Retinal pigment epithelial cell (primary cell): ENCODE measurements around the gene GPR160.
A peak's percentile ranks its signal among the peaks of the same experiment; 100 is the strongest.

Source experiments
- DNase-seq: peaks from one replicate; pipeline ENCODE4 v3.0.0-alpha.2; 2010; ENCODE audit warnings: low read depth
- H3K4me3 ChIP-seq: 2 replicates; pipeline ENCODE4 v1.5.1; 2011; ENCODE audit warnings: mild to moderate bottlenecking, low read length, control low read depth, moderate library complexity
- CTCF ChIP-seq: conservative IDR thresholded peaks from 2 replicates; pipeline ENCODE4 v1.5.1; 2011; ENCODE audit warnings: low read depth, low read length, control low read depth, inconsistent platforms

GPR160 gene

GRCh38 chr3:170027233-170028102 is 10.3 kb upstream of the GPR160 start:
- no peak overlapping the region for H3K4me3 ChIP-seq
- no peak for TF ChIP-seq CTCF
- no peak for DNase-seq

- TF ChIP-seq CTCF, result no peak
- no peak for DNase-seq
- H3K4me3 ChIP-seq, result no peak overlapping the region
These were observed 4.3 kb upstream of the GPR160 start for GRCh38 chr3:170033489-170033888.

DNA sequence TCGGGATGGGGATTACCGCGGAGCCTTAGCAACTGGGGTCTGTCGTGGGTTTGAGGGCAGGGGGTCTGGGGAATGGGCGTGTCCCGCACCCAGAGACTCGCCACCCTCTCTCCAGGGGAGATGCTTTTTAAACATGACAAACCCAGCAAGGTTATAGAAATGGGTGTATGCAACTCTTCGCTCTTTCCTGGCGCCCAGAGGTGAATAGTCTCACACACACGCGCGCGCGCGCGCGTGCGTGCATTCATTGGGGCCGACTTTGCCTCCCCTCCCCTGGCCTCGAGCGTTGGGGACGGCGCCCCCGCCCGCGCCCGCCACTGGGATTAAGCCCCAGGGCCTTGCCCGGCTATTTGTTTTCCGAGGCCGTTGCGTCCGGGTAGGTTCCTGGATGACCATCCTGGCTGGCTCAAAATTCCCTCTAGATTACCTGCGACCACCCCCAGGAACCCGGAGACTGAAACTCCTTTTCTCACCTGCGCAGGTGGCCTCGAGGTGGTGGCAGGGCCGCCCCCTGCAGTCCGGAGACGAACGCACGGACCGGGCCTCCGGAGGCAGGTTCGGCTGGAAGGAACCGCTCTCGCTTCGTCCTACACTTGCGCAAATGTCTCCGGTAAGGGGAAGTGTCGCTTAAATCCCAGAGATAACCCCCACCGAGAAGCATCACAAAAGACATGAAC is 777 bp downstream of the GPR160 start:
- TF ChIP-seq CTCF, result peak; percentile 14
- no peak for DNase-seq
- peak overlapping the region; percentile 39 for H3K4me3 ChIP-seq

DNA sequence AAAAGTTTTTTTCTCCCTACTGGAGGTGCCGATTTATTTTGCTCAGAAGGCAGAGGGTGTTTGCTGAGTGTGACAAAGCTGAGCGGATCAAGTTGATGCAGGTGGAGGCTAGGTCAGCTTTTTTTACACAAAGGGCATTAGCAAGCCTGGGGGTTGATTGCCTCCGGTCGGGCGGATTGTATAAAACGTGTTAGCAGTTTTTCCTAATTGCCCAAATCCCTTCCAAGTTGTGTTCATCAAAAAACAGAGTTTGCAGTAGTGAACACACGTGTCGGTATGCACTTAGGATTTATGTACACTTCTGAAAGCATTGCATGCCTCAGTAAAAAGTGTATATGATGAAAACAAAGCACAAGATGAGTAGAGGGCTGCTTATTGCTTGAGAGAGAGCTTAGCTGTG is 2.6 kb downstream of the GPR160 start:
- DNase-seq, result no peak

DNA sequence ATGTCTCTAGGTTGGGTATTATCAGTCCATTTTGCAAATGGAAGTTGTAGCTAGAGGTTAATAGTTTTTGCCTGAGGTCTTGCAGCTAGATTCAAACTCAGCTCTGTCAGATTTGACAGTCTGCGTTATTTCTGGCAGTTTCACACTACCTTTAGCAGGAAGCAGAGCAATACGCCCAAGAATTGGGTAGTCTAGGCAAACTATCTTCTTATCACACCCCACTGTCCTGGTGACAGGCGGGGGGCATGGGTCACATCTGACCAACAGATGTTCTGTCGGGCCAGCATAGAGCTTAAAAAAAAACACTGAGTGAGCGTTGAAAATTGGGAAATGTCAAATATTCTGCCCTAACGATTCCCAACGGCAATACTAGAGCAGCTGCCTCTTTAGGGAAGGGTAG is 5.7 kb downstream of the GPR160 start:
- no peak for TF ChIP-seq CTCF
- no peak for DNase-seq

More for the DNA sequence above, 2.6 kb downstream of the GPR160 start:
- no peak overlapping the region for H3K4me3 ChIP-seq
- no peak for TF ChIP-seq CTCF

GRCh38 chr3:170044271-170044670 is 6.5 kb downstream of the GPR160 start:
- no peak for TF ChIP-seq CTCF
- no peak overlapping the region for H3K4me3 ChIP-seq
- no peak for DNase-seq

More for the DNA sequence above, 5.7 kb downstream of the GPR160 start:
- H3K4me3 ChIP-seq, result no peak overlapping the region

GRCh38 chr3:170044795-170045244 is 7.0 kb downstream of the GPR160 start:
- no peak for DNase-seq
- TF ChIP-seq CTCF, result no peak
- H3K4me3 ChIP-seq, result no peak overlapping the region
